ENCODE measurements around the gene CCL24. TPM values are rescaled to one million over a fixed set of nuclear protein-coding genes. Genes with fewer than 3 reads are reported as not detected.
A peak's percentile ranks its signal among the peaks of the same experiment; 100 is the strongest.

Gene CCL24
- total and polyA plus RNA-seq, 2 of the 4 experiments (the other 2 are of a cell fraction) = not detected

GRCh38 chr7:75844158-75844557, 30.6 kb upstream of the CCL24 start:
- DNase-seq (no peak), ATAC-seq (ENCODE audit: low read depth) (no peak)

More at GRCh38 chr7:75844158-75844557, 30.6 kb upstream of the CCL24 start:
- H3K4ac ChIP-seq (ENCODE audit: low read depth, low read length) = peak overlapping the region; percentile 74
- no peaks in the 10 kb centered on the region for H3K27me3 ChIP-seq (ENCODE audit: control insufficient read depth, insufficient read depth, low read length)
- CTCF ChIA-PET = no interaction called here
- peak overlapping the region; percentile 88 for H2BK120ac ChIP-seq (ENCODE audit: low read depth, low read length)
- no peak for TF ChIP-seq RAD21 (IDR thresholded peaks at IDR 0.05; ENCODE audit: low read length)
- no peak for TF ChIP-seq CHD1 (IDR thresholded peaks at IDR 0.05; ENCODE audit: low read depth, low read length)
- TF ChIP-seq NFE2L2 (IDR thresholded peaks at IDR 0.05; ENCODE audit: low read depth, low read length) = no peak
- TF ChIP-seq CEBPB (IDR thresholded peaks at IDR 0.05; ENCODE audit: low read depth, low read length) = no peak
- no peak for TF ChIP-seq RFX5 (IDR thresholded peaks at IDR 0.05; ENCODE audit: low read depth, low read length)
- TF ChIP-seq MAZ (IDR thresholded peaks at IDR 0.05; ENCODE audit: borderline replicate concordance, low read depth, low read length) = no peak
- no peak for TF ChIP-seq SMC3 (IDR thresholded peaks at IDR 0.05; ENCODE audit: low read depth, low read length)
- H3K36me3 ChIP-seq (ENCODE audit: control insufficient read depth, insufficient read depth, low read length) = no peaks in the 10 kb centered on the region
- no peak overlapping the region for H4K5ac ChIP-seq (ENCODE audit: low read depth, low read length)
- H3K9me3 ChIP-seq (ENCODE audit: control insufficient read depth, insufficient read depth, low read length) = no peaks in the 10 kb centered on the region
- no peak overlapping the region for H3K9ac ChIP-seq (ENCODE audit: low read depth, low read length)
- peak overlapping the region; percentile 15 for H4K91ac ChIP-seq (ENCODE audit: insufficient read depth, low read depth, low read length)
- no peak overlapping the region for H3K14ac ChIP-seq (replicated peaks; ENCODE audit: low read depth, low read length)
- H3K23ac ChIP-seq (ENCODE audit: low read depth, low read length) = no peak overlapping the region
- no TSS peak for BruUV-seq (replicated peaks)
- POLR2A ChIA-PET (ENCODE audit: unreplicated experiment) = no interaction called here
- H3K56ac ChIP-seq (ENCODE audit: extremely low read depth, insufficient read depth, low read length) = no peak overlapping the region
- H3K18ac ChIP-seq (ENCODE audit: low read depth, low read length) = no peak overlapping the region
- H2AFZ ChIP-seq (replicated peaks; ENCODE audit: low read length, poor library complexity) = no peak overlapping the region
- no peak overlapping the region for H3K4me3 ChIP-seq (ENCODE audit: insufficient read depth, low read depth, low read length)
- in situ Hi-C loops (cut with MboI; ENCODE audit: low sequenced_read_pairs) = no loop called here
- peak overlapping the region; percentile 91; the same call in 1 of the 2 replicates for H2BK20ac ChIP-seq (ENCODE audit: low read depth, low read length)
- dilution Hi-C loops (cut with HindIII; ENCODE audit: low sequenced_read_pairs, unreplicated experiment) = no loop called here
- intact Hi-C loops (cut with micrococcal nuclease) = no loop called here
- H2AK9ac ChIP-seq (replicated peaks; ENCODE audit: low read depth, low read length, poor library complexity) = no peak overlapping the region
- no peak overlapping the region for H3K4me2 ChIP-seq (ENCODE audit: low read depth, low read length)
- H4K20me1 ChIP-seq (ENCODE audit: insufficient read depth, low read length) = no peaks in the 10 kb centered on the region
- H2BK15ac ChIP-seq (ENCODE audit: low read depth, low read length) = peak overlapping the region; percentile 67; the same call in 2 of the 3 replicates
- H3K79me1 ChIP-seq (ENCODE audit: low read depth in 1 of 2, low read length in 2 of 2) = no peaks in the 10 kb centered on the region
- WGBS, 2 experiments (ENCODE audit: extremely low coverage in 2 of 2, insufficient read length in 1 of 2) = no CpG with 5 or more reads among the region's 5 CpGs
- peak overlapping the region; percentile 89 for H2AK5ac ChIP-seq (ENCODE audit: low read depth, low read length)
- peaks cover 8% of the 10 kb centered on the region for H3K4me1 ChIP-seq (ENCODE audit: control insufficient read depth, insufficient read depth, low read length)
- no peak overlapping the region for H2BK5ac ChIP-seq (ENCODE audit: low read depth, low read length, poor library complexity, severe bottlenecking)
- no peak overlapping the region for H4K8ac ChIP-seq (ENCODE audit: low read depth in 2 of 2, low read length in 2 of 2)
- no peak overlapping the region; the same call in 1 of the 2 replicates for H3K27ac ChIP-seq (ENCODE audit: insufficient read depth, low read length)
- H3K9me1 ChIP-seq (ENCODE audit: insufficient read depth, low read length) = peaks cover 4% of the 10 kb centered on the region

Measured in IMR-90 (cell line).